Fibroblast of the aortic adventitia (primary cell): ENCODE results near the gene MEGF11. TPM values are rescaled to one million over a fixed set of nuclear protein-coding genes. Genes with fewer than 3 reads are reported as not detected.

ENCODE experiments used
- DNase-seq: peaks from one replicate; pipeline ENCODE4 v3.0.0-alpha.2; 2010; ENCODE audit warnings: low read depth
- H3K4me3 ChIP-seq: 2 replicates; pipeline ENCODE4 v1.5.1; 2011; ENCODE audit warnings: low read depth, mild to moderate bottlenecking, control low read depth, low read length, moderate library complexity
- CTCF ChIP-seq: IDR thresholded peaks from 2 replicates; pipeline ENCODE4 v1.5.1; 2011; ENCODE audit warnings: mild to moderate bottlenecking, low read length, control low read depth, inconsistent platforms; ENCODE audit not compliant: insufficient read depth
- total RNA-seq: library from RNA; depleted of rRNA; stranded (reverse); fragments of >200 nt; gene quantifications from 2 replicates; pipeline ENCODE4 v1.2.3, GENCODE V29; 2012; ENCODE audit warnings: low replicate concordance

Gene MEGF11
- total RNA-seq, 1 donor: 0.36 TPM

- peak; percentile 10 for DNase-seq
- no peak for TF ChIP-seq CTCF
- H3K4me3 ChIP-seq: no peak overlapping the region
These were observed 350.1 kb downstream of the MEGF11 start for GRCh38 chr15:65903296-65904073.

GRCh38 chr15:65902373-65902772, 351.2 kb downstream of the MEGF11 start:
- no peak for TF ChIP-seq CTCF
- peak; percentile 5 for DNase-seq
- no peak overlapping the region for H3K4me3 ChIP-seq

GRCh38 chr15:65901836-65902235, 351.7 kb downstream of the MEGF11 start:
- no peak overlapping the region for H3K4me3 ChIP-seq
- TF ChIP-seq CTCF: no peak
- no peak for DNase-seq

GRCh38 chr15:65901336-65901735, 352.2 kb downstream of the MEGF11 start:
- DNase-seq: no peak
- no peak overlapping the region for H3K4me3 ChIP-seq
- TF ChIP-seq CTCF: no peak

GRCh38 chr15:65900488-65900887, 353.1 kb downstream of the MEGF11 start:
- TF ChIP-seq CTCF: no peak
- H3K4me3 ChIP-seq: no peak overlapping the region
- DNase-seq: no peak

GRCh38 chr15:65896236-65896635, 357.3 kb downstream of the MEGF11 start:
- peak; percentile 32 for DNase-seq

More at GRCh38 chr15:65896236-65896635, 357.3 kb downstream of the MEGF11 start:
- no peak for TF ChIP-seq CTCF
- no peak overlapping the region for H3K4me3 ChIP-seq
